GM21528 (cell line): ENCODE measurements around the gene HHAT.
"Not testable (repeated sequence)": the region's sequence is repeated elsewhere in the genome, so short reads cannot be mapped to it uniquely, and the experiment has no call there.

Source experiments
- ATAC-seq: cut with Tn5 transposase; IDR thresholded peaks from one replicate; pipeline ENCODE4 v1.9.1; 2021; ENCODE audit warnings: mild to moderate bottlenecking, moderate library complexity; ENCODE audit not compliant: unreplicated experiment, low FRiP score

Gene HHAT

DNA sequence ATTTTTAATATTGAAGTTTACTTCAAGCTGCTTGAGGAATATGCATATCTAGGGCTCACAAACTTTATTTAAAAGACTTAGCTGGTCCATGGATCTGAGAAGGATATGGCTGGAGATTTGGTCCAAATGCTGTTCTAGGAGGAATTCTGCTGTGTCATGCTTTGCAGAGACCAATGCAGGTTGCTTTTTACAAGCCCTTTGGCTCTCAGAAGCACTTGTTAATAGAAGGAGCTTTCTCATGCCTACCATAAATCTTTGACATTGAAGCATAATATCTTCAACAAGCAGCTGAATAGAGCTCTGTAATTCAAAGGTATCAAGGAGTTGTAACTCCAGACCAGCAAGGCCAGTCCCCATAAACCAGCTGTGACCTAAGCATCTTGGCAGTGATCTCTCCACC is 299.1 kb downstream of the HHAT start:
- ATAC-seq, result no peak

DNA sequence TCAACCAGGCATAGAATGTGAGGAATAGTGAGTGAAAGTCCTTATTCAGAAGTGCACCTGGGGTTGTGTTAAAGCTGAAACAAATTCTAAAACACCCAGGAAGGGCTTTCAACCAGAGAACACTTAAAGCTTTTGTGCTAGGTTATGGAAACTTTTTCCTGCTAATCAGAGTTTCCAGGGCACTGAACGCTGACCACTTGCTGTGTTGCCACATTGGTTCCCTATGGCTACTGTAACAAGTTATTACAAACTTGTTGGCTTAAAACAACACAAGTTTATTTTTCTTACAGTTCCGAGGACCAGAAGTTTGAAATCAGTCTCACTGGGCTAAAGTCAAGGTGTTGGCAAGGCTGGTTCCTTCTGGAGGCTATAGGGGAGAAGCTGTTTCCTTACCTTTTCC is 300.6 kb downstream of the HHAT start:
- no peak for ATAC-seq

- no peak for ATAC-seq
Measured at GRCh38 chr1:210631399-210631798, 302.7 kb downstream of the HHAT start.

DNA sequence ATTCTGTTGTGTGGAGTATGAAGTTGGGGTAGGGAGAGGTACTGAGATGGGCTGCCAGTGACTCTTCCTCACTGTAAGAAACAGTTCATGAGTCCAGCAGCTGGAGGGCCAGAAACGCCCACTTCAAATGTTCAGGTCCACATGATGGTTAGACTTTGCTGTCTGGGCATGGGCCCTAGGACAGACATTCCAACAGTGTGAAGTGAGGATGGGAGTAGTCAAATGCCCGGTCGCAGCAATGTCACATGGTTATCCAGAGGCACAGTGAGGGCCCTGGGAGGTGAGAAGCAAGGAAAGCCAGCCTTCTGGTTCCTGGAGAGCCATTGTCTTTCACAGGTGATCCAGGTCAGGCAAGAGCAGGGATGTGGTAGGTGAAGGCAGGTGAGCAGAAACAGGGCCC is 304.4 kb downstream of the HHAT start:
- no peak for ATAC-seq

- no peak for ATAC-seq
Measured at GRCh38 chr1:210633636-210634035, 304.9 kb downstream of the HHAT start.

DNA sequence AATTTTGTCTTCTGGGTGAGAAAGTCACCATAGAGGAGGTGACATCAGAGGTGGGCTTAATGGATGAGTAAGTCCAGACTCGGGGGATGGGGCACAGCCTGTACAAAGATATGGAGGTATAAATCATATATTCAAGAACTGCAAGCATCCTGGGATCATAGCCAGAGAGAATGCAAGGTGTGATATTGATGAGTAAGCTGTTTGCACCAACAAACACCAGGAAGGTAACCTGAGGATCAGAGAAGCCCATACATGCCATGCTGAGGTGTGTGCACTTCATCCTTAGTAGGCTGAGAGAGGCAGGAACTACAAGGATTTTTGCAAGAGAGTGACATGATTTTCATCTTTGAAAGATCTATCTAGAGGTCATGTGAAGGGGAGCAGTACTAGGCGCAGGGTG is 306.4 kb downstream of the HHAT start:
- no peak for ATAC-seq

DNA sequence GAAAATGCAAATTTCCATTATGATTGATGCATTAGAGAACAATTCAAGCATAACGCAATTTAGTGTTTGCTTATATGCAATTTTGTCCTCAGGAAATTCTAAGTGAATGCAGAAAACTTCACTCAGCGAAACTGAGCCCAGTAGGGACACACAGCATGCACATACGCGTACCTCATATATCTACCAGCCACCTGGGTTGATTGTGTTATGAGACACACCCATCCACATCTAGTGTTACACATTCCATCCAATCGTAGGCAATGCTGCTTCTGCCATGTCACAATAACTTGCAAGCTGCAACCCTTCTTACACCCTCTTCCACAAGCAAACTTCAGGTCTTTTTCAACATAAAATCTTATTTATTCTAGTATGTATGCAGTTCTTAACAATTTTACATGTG is 312.9 kb downstream of the HHAT start:
- ATAC-seq, result no peak

- ATAC-seq, result no peak
Measured at GRCh38 chr1:210645582-210646257, 317.0 kb downstream of the HHAT start.

DNA sequence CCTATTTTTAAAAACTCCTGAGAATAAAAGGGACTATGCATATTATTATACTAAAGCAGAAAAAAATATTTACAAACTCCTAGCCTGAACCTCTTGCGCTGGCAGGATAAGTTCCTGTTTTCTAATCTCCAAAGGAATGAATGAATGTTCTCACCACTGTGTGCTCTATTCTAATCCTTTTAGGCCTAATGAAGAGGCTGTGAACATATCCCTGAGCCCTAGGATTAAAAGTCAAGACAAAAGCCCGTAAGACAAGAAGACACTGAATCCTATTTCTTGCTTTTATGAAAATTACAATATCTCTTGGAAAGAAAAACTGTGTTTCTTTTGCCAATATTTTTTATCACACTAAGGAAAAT is 317.5 kb downstream of the HHAT start:
- ATAC-seq, result no peak

- no peak for ATAC-seq
Measured at GRCh38 chr1:210647406-210648333, 319.0 kb downstream of the HHAT start.

- ATAC-seq, result no peak
Measured at GRCh38 chr1:210648588-210649269, 320.0 kb downstream of the HHAT start.

GRCh38 chr1:210650403-210650802 is 321.7 kb downstream of the HHAT start:
- no peak for ATAC-seq

DNA sequence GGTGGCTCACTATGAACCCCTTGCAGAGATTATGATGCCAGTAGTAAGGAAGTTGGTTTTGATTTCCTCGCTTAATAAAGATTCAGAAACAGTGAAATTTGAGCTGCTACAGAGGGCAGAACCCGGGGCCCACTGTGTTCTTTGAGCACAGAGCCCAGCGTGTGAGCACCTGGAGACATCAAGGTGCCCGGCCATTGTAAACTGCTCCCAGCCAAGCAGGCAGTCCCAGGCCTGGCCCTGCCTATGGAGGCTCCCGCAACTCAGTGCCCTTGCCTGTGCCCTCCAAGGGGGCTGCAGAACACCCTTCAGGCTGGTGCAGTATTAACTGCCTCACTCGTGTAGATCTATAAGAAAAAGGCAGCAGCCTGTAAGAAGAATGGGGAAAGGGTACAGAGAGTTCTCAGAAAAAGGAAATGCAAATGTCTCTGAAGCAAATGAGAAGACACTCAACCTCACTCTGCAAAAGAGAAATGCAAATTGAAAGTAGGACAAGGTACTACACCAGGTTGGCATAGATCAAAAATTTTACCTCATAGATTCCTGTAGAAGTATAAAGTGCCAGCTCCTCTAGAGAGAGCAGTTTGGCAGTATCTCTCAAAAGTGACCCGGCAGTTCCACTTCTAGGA is 323.7 kb downstream of the HHAT start:
- no peak for ATAC-seq

DNA sequence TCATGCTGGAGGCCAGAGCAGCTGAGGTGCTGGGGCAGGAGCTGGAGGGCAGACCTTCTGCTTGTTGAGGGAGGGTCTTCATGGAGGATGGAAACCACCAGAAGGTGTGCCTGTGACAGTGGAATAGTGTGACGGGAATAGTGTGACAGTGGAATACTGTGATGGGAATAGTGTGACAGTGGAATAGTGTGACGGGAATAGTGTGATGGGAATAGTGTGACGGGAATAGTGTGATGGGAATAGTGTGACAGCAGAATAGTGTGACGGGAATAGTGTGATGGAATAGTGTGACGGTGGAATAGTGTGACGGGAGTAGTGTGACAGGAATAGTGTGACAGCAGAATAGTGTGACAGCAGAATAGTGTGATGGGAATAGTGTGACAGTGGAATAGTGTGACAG is 325.1 kb downstream of the HHAT start:
- ATAC-seq, result no peak

GRCh38 chr1:210654176-210654981 is 325.7 kb downstream of the HHAT start:
- no peak for ATAC-seq

- no peak for ATAC-seq
Measured at GRCh38 chr1:210655511-210655910, 326.8 kb downstream of the HHAT start.

DNA sequence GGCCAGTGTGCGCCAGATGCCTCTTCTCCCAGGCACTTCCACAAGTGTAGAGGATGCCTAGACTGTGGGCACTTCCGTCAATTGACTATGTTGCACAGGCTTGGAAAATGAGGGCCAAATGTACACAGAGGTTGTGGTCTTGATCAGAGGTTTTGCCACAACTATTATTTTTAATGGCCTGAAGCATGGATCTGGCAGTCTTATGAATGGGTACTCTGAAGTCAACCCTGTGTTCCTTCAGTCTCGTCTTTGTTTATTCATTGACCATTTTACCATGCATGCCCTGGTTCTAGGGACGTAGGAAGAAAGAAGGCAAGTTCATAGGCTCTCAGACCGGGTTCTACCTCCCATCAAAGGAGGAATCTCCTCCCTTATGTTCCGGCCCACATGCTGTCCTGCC is 329.1 kb downstream of the HHAT start:
- no peak for ATAC-seq

DNA sequence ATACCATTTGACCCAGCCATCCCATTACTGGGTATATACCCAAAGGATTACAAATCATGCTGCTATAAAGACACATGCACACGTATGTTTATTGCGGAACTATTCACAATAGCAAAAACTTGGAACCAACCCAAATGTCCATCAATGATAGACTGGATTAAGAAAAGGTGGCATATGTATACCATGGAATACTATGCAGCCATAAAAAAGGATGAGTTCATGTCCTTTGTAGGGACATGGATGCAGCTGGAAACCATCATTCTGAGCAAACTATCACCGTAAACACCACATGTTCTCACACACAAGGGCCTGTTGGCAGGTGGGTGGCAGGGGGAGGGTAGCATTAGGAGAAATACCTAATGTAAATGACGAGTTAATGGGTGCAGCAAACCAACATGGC is 332.8 kb downstream of the HHAT start:
- not testable (repeated sequence) for ATAC-seq

GRCh38 chr1:210662291-210663050 is 333.8 kb downstream of the HHAT start:
- ATAC-seq, result no peak
